HG03039 (cell line): ENCODE results near the gene AFF1.
"Not testable (repeated sequence)": the region's sequence is repeated elsewhere in the genome, so short reads cannot be mapped to it uniquely, and the experiment has no call there.

Experiments used
- ATAC-seq: cut with Tn5 transposase; IDR thresholded peaks from one replicate; pipeline ENCODE4 v1.9.1; 2021; ENCODE audit warnings: mild to moderate bottlenecking, moderate library complexity; ENCODE audit not compliant: unreplicated experiment

AFF1 gene

GRCh38 chr4:87031920-87032319 is 97.1 kb downstream of the AFF1 start:
- no peak for ATAC-seq

GRCh38 chr4:87032884-87033533 is 98.2 kb downstream of the AFF1 start:
- ATAC-seq = no peak

- ATAC-seq = no peak
Observed at GRCh38 chr4:87033902-87034301, 99.1 kb downstream of the AFF1 start.

GRCh38 chr4:87034527-87034926 is 99.7 kb downstream of the AFF1 start:
- no peak for ATAC-seq

GRCh38 chr4:87035881-87036509 is 101.2 kb downstream of the AFF1 start:
- no peak for ATAC-seq

- ATAC-seq = no peak
Observed at GRCh38 chr4:87036713-87037112, 101.9 kb downstream of the AFF1 start.

- not testable (repeated sequence) for ATAC-seq
Observed at GRCh38 chr4:87037171-87037570, 102.4 kb downstream of the AFF1 start.

- no peak for ATAC-seq
Observed at GRCh38 chr4:87037671-87038334, 103.0 kb downstream of the AFF1 start.

GRCh38 chr4:87038837-87039615 is 104.2 kb downstream of the AFF1 start:
- no peak for ATAC-seq

- no peak for ATAC-seq
Observed at GRCh38 chr4:87041141-87041540, 106.3 kb downstream of the AFF1 start.

GRCh38 chr4:87042221-87042620 is 107.4 kb downstream of the AFF1 start:
- ATAC-seq = no peak

- no peak for ATAC-seq
Observed at GRCh38 chr4:87042986-87043820, 108.4 kb downstream of the AFF1 start.

- ATAC-seq = no peak
Observed at GRCh38 chr4:87044511-87045233, 109.9 kb downstream of the AFF1 start.

GRCh38 chr4:87045234-87045558 is 110.4 kb downstream of the AFF1 start:
- ATAC-seq = no peak

- ATAC-seq = no peak
Observed at GRCh38 chr4:87045659-87046058, 110.8 kb downstream of the AFF1 start.

GRCh38 chr4:87046121-87046551 is 111.3 kb downstream of the AFF1 start:
- no peak for ATAC-seq

GRCh38 chr4:87047281-87047798 is 112.5 kb downstream of the AFF1 start:
- ATAC-seq = no peak

GRCh38 chr4:87049508-87049907 is 114.7 kb downstream of the AFF1 start:
- ATAC-seq = no peak

- ATAC-seq = no peak
Observed at GRCh38 chr4:87050596-87050995, 115.8 kb downstream of the AFF1 start.
